SK-N-SH (cell line): Measurements from ENCODE around the gene ZGRF1. TPM values are rescaled to one million over a fixed set of nuclear protein-coding genes. Genes with fewer than 3 reads are reported as not detected.

Source experiments
- CTCF ChIA-PET: fragments of 300-600, 350-600 bp; formaldehyde crosslinking; extraction: SDS; loops from one replicate; lab custom pipeline; 2021; lab: Yijun Ruan, JAX
- POLR2A ChIA-PET: fragments of 350-600 bp; sonication (Branson Sonifier 250); formaldehyde crosslinking; extraction: SDS; loops from one replicate; lab custom pipeline; 2020; ENCODE audit warnings: antibody characterized with exemption, inconsistent platforms; lab: Yijun Ruan, JAX
- DNase-seq: peaks from one replicate; pipeline ENCODE4 v3.0.0; 2012
- H2AFZ ChIP-seq: fragments of 200-600 bp; sonication (generic); 2 replicates; pipeline ENCODE4 v1.8.1; 2016; ENCODE audit warnings: antibody characterized with exemption, mild to moderate bottlenecking, low read depth
- H3F3A ChIP-seq: fragments of 200-600 bp; sonication (generic); replicated peaks from 2 replicates; pipeline ENCODE3; 2016; ENCODE audit warnings: antibody characterized with exemption, mild to moderate bottlenecking; ENCODE audit not compliant: insufficient read depth
- H3K27ac ChIP-seq, 2 experiments: fragments of 200-500 bp in 1 of 2; fragments of 200-600 bp in 1 of 2; sonication (Bioruptor generic) in 1 of 2; sonication (generic), shearing (Covaris generic) in 1 of 2; 2 replicates each; pipeline versions ENCODE4 v1.5.1 to v1.6.1; 2014 to 2016; ENCODE audit warnings: low read depth in 2 of 2, inconsistent platforms in 1 of 2, low read length in 1 of 2, mild to moderate bottlenecking in 1 of 2, mixed read lengths in 1 of 2
- H3K27me3 ChIP-seq: fragments of 200-600 bp; sonication (generic), shearing (Covaris generic); 2 replicates; pipeline ENCODE4 v1.6.1; 2016; ENCODE audit warnings: mixed run types; ENCODE audit not compliant: insufficient read depth
- H3K36me3 ChIP-seq, 2 experiments: fragments of 200-500 bp in 1 of 2; fragments of 200-600 bp in 1 of 2; sonication (Bioruptor generic) in 1 of 2; sonication (generic) in 1 of 2; replicated peaks in 1 of 2; 2 replicates each; pipeline versions ENCODE3 to v1.5.1; 2014 to 2016; ENCODE audit warnings: low read length in 1 of 2, mild to moderate bottlenecking in 1 of 2; ENCODE audit not compliant: insufficient read depth in 2 of 2, control insufficient read depth in 1 of 2
- H3K4me1 ChIP-seq, 2 experiments: fragments of 200-500 bp in 1 of 2; fragments of 200-600 bp in 1 of 2; sonication (Bioruptor generic) in 1 of 2; sonication (generic), shearing (Covaris generic) in 1 of 2; 2 replicates each; pipeline versions ENCODE4 v1.5.1 to v1.6.1; 2014 to 2016; ENCODE audit warnings: low read depth in 1 of 2, low read length in 1 of 2, mixed run types in 1 of 2; ENCODE audit not compliant: insufficient read depth in 2 of 2, control insufficient read depth in 1 of 2
- H3K4me2 ChIP-seq: fragments of 200-600 bp; sonication (generic), shearing (Covaris generic); 2 replicates; pipeline ENCODE4 v1.6.1; 2017; ENCODE audit warnings: mixed run types
- H3K4me3 ChIP-seq, 2 experiments: fragments of 200-500 bp in 1 of 2; fragments of 200-600 bp in 1 of 2; sonication (Bioruptor generic) in 1 of 2; sonication (generic), shearing (Covaris generic) in 1 of 2; 2 replicates each; pipeline versions ENCODE4 v1.5.1 to v1.8.1; 2014 to 2016; ENCODE audit warnings: low read depth in 2 of 2, inconsistent platforms in 1 of 2, low read length in 1 of 2, mild to moderate bottlenecking in 1 of 2, mixed read lengths in 1 of 2, moderate library complexity in 1 of 2
- H3K79me2 ChIP-seq: fragments of 200-600 bp; sonication (generic); 2 replicates; pipeline ENCODE4 v1.8.1; 2017; ENCODE audit warnings: mild to moderate bottlenecking; ENCODE audit not compliant: insufficient read depth
- H3K9ac ChIP-seq: fragments of 200-600 bp; sonication (generic); 2 replicates; pipeline ENCODE4 v1.6.1; 2017; ENCODE audit warnings: mixed run types
- H3K9me2 ChIP-seq: fragments of 200-600 bp; sonication (generic); 2 replicates; pipeline ENCODE4 v1.6.1; 2017; ENCODE audit warnings: mixed run types
- H3K9me3 ChIP-seq: fragments of 200-600 bp; sonication (generic); 2 replicates; pipeline ENCODE4 v1.6.1; 2017; ENCODE audit warnings: mixed run types, mild to moderate bottlenecking, moderate library complexity
- H4K20me1 ChIP-seq: fragments of 200-600 bp; sonication (generic); 2 replicates; pipeline ENCODE4 v1.6.1; 2017; ENCODE audit warnings: mild to moderate bottlenecking, mixed run types; ENCODE audit not compliant: insufficient read depth
- CHD2 ChIP-seq: fragments of 150-350 bp; IDR thresholded peaks from 2 replicates; pipeline ENCODE4 v1.6.1; 2018; ENCODE audit warnings: low read length; ENCODE audit not compliant: partially characterized antibody
- CTCF ChIP-seq: fragments of 200-600 bp; sonication (generic); IDR thresholded peaks from 2 replicates; pipeline ENCODE4 v1.6.1; 2017; ENCODE audit warnings: antibody characterized with exemption, mild to moderate bottlenecking, moderate library complexity
- EP300 ChIP-seq, 2 experiments: IDR thresholded peaks; 2 replicates each; pipeline versions ENCODE4 v1.4.0 to v1.6.1; 2012; ENCODE audit warnings: borderline replicate concordance in 1 of 2, low read depth in 1 of 2, low read length in 1 of 2
- EZH2phosphoT487 ChIP-seq: fragments of 200-600 bp; sonication (generic); IDR thresholded peaks from 2 replicates; pipeline ENCODE4 v1.6.1; 2017; ENCODE audit warnings: low read depth, mixed run types, mild to moderate bottlenecking, antibody characterized with exemption, moderate library complexity, borderline replicate concordance
- FOSL2 ChIP-seq: IDR thresholded peaks from 2 replicates; pipeline ENCODE4 v1.4.0; 2012; ENCODE audit warnings: low read depth, mild to moderate bottlenecking, moderate library complexity, borderline replicate concordance
- FOXJ3 ChIP-seq: sonication (generic); formaldehyde crosslinking; IDR thresholded peaks from 2 replicates; pipeline ENCODE4 v1.5.1; 2020; ENCODE audit warnings: mild to moderate bottlenecking, missing genetic modification reagents
- FOXM1 ChIP-seq: IDR thresholded peaks from 2 replicates; pipeline ENCODE4 v1.4.0; 2012; ENCODE audit warnings: low read depth, mild to moderate bottlenecking
- GABPA ChIP-seq: IDR thresholded peaks from 2 replicates; pipeline ENCODE4 v1.4.0; 2012; ENCODE audit warnings: low read depth, mild to moderate bottlenecking
- GATA2 ChIP-seq: sonication (generic); formaldehyde crosslinking; IDR thresholded peaks from 2 replicates; pipeline ENCODE4 v1.5.0; 2020; ENCODE audit warnings: mild to moderate bottlenecking, missing genetic modification reagents
- JUND ChIP-seq: IDR thresholded peaks from 2 replicates; pipeline ENCODE4 v1.4.0; 2012
- NFIC ChIP-seq: IDR thresholded peaks from 2 replicates; pipeline ENCODE4 v1.4.0; 2012; ENCODE audit warnings: borderline replicate concordance
- NRF1 ChIP-seq: IDR thresholded peaks from 2 replicates; pipeline ENCODE4 v1.6.1; 2012; ENCODE audit warnings: low read depth, mild to moderate bottlenecking, low read length
- PBX3 ChIP-seq: IDR thresholded peaks from 2 replicates; pipeline ENCODE4; 2012
- POLR2AphosphoS5 ChIP-seq: IDR thresholded peaks from 2 replicates; pipeline ENCODE4 v1.6.1; 2012; ENCODE audit warnings: low read depth, low read length
- RCOR1 ChIP-seq: fragments of 150-350 bp; IDR thresholded peaks from 2 replicates; pipeline ENCODE4 v1.6.1; 2017; ENCODE audit warnings: antibody characterized with exemption, low read length
- RFX5 ChIP-seq: IDR thresholded peaks from 2 replicates; pipeline ENCODE4 v1.6.1; 2012; ENCODE audit warnings: mild to moderate bottlenecking, improper control_type of control experiment, low read length
- SIN3A ChIP-seq: IDR thresholded peaks from 2 replicates; pipeline ENCODE4 v1.6.1; 2012; ENCODE audit warnings: low read depth, mild to moderate bottlenecking, low read length, moderate library complexity, borderline replicate concordance
- SMC3 ChIP-seq: IDR thresholded peaks from 2 replicates; pipeline ENCODE4 v1.6.1; 2012; ENCODE audit warnings: low read depth, low read length, improper control_type of control experiment
- USF2 ChIP-seq: fragments of 150-350 bp; IDR thresholded peaks from 2 replicates; pipeline ENCODE4 v1.6.1; 2017; ENCODE audit warnings: antibody characterized with exemption, low read length, low read depth, borderline replicate concordance
- WGBS: methylation state at CpG from one replicate; pipeline ENCODE4 v1.1.6; 2017; ENCODE audit warnings: low lambda C conversion rate; 5-methylcytosine and 5-hydroxymethylcytosine counted together
- polyA plus RNA-seq, 3 experiments: library from polyadenylated mRNA; depleted of rRNA; stranded (reverse); fragments of >200 nt; gene quantifications; 2 replicates each; pipeline ENCODE4 v1.2.3, GENCODE V29; 2012

The ZGRF1 gene
- polyA plus RNA-seq, 1 of the 3 experiments (the other 2 are of a cell fraction): 2.4 TPM

GRCh38 chr4:112680996-112681395 is 44.3 kb upstream of the ZGRF1 start:
- Histone ChIP-seq H4K20me1 (no peaks in the 10 kb centered on the region), H3K4me2 (no peak overlapping the region), H3K79me2 (no peaks in the 10 kb centered on the region), H3K27ac (no peak overlapping the region), H3K9me2 (no peaks in the 10 kb centered on the region), H3K4me3 (no peak overlapping the region), H3K9me3 (no peaks in the 10 kb centered on the region), H3F3A (no peaks in the 10 kb centered on the region), H3K27me3 (no peaks in the 10 kb centered on the region), H3K4me1 (no peaks in the 10 kb centered on the region), H3K36me3 (no peaks in the 10 kb centered on the region), H3K9ac (no peak overlapping the region), H2AFZ (no peak overlapping the region)
- no peak for DNase-seq
- POLR2A ChIA-PET: no interaction called here
- WGBS: 34% methylated on average over 2 of the region's 2 CpGs
- TF ChIP-seq GABPA (no peak), FOSL2 (no peak), RCOR1 (no peak), POLR2AphosphoS5 (no peak), USF2 (no peak), CTCF (no peak), GATA2 (CRISPR knock-in tag) (no peak), CHD2 (no peak), PBX3 (no peak), RFX5 (no peak), NFIC (no peak), FOXJ3 (CRISPR knock-in tag) (no peak), JUND (no peak), FOXM1 (no peak), EP300 (IDR thresholded peaks at IDR 0.05; ENCODE audit: borderline replicate concordance in 1 of 2, low read depth in 1 of 2, low read length in 1 of 2) (no peak), SIN3A (no peak), SMC3 (no peak), NRF1 (no peak), EZH2phosphoT487 (no peak)
- CTCF ChIA-PET: interaction anchor here (1.1 kb wide), 1 partner anchor 43 kb away, joined by 3 read pairs; no protein-coding TSS in a partner anchor
